ENCODE measurements around the gene CBLB.

- TF ChIP-seq EZH2 (IDR thresholded peaks at IDR 0.05; ENCODE audit: insufficient read depth, low read length) (no peak), CTCF (IDR thresholded peaks at IDR 0.05; ENCODE audit: insufficient read depth, low read depth, low read length) (no peak)
Measured at GRCh38 chr3:105823149-105823867, 45.5 kb downstream of the CBLB start.

Measured in astrocyte (in vitro differentiated cells and primary cell).